ENCODE results near the gene POLRMT.

POLRMT gene

GRCh38 chr19:633068-633785 lies at the start of gene POLRMT:
TSS of gene POLRMT (minus strand) at chr19:633537. CDS start at chr19:633512, 25 bp downstream.
- Histone ChIP-seq H3K4me2 (ENCODE audit: low read length) (peak within 1 kb of the TSS; percentile 99), H3K4me1 (peaks cover 8% of the 10 kb centered on the region), H3K9me3 (ENCODE audit: control insufficient read depth, low read length) (no peaks in the 10 kb centered on the region), H3K27me3 (ENCODE audit: control insufficient read depth, insufficient read depth, low read length) (no peaks in the 10 kb centered on the region), H3K4me3 (ENCODE audit: low read depth, low read length) (peak within 1 kb of the TSS; percentile 87), H3K79me2 (peaks cover 17% of the 10 kb centered on the region), H3K36me3 (ENCODE audit: control insufficient read depth, insufficient read depth, low read length) (no peaks in the 10 kb centered on the region), H3K9ac (peak within 1 kb of the TSS; percentile 8), H2AFZ (peak within 1 kb of the TSS; percentile 94), H3K27ac (peak within 1 kb of the TSS; percentile 31)
- peak; percentile 25 for TF ChIP-seq CTCF (IDR thresholded peaks at IDR 0.05)

- no peak overlapping the region for H3K27ac ChIP-seq
- no peaks in the 10 kb centered on the region for H3K27me3 ChIP-seq (ENCODE audit: control insufficient read depth, insufficient read depth, low read length)
- H3K36me3 ChIP-seq (ENCODE audit: control insufficient read depth, insufficient read depth, low read length), result no peaks in the 10 kb centered on the region
- H3K79me2 ChIP-seq, result no peaks in the 10 kb centered on the region
- no peaks in the 10 kb centered on the region for H3K9me3 ChIP-seq (ENCODE audit: control insufficient read depth, low read length)
- H3K4me2 ChIP-seq (ENCODE audit: low read length), result no peak overlapping the region
- peaks cover 3% of the 10 kb centered on the region for H3K4me1 ChIP-seq
- no peak overlapping the region for H2AFZ ChIP-seq
- no peak for TF ChIP-seq CTCF (IDR thresholded peaks at IDR 0.05)
- no peak overlapping the region for H3K9ac ChIP-seq
- H3K4me3 ChIP-seq (ENCODE audit: low read depth, low read length), result no peak overlapping the region
These were observed 49.5 kb upstream of the POLRMT start for GRCh38 chr19:682678-683320.

- no peaks in the 10 kb centered on the region for H3K27me3 ChIP-seq (ENCODE audit: control insufficient read depth, insufficient read depth, low read length)
- no peaks in the 10 kb centered on the region for H3K36me3 ChIP-seq (ENCODE audit: control insufficient read depth, insufficient read depth, low read length)
- peak overlapping the region; percentile 87 for H2AFZ ChIP-seq
- H3K4me2 ChIP-seq (ENCODE audit: low read length), result peak overlapping the region; percentile 96
- no peaks in the 10 kb centered on the region for H3K9me3 ChIP-seq (ENCODE audit: control insufficient read depth, low read length)
- H3K4me3 ChIP-seq (ENCODE audit: low read depth, low read length), result peak overlapping the region; percentile 70
- peak overlapping the region; percentile 64 for H3K27ac ChIP-seq
- no peak overlapping the region for H3K9ac ChIP-seq
- peaks cover 4% of the 10 kb centered on the region for H3K4me1 ChIP-seq
- no peaks in the 10 kb centered on the region for H3K79me2 ChIP-seq
- TF ChIP-seq CTCF (IDR thresholded peaks at IDR 0.05), result no peak
These were observed 48.0 kb upstream of the POLRMT start for GRCh38 chr19:681029-682019.

- TF ChIP-seq CTCF (IDR thresholded peaks at IDR 0.05), result peak; percentile 37
- Histone ChIP-seq H3K36me3 (ENCODE audit: control insufficient read depth, insufficient read depth, low read length) (no peaks in the 10 kb centered on the region), H3K9ac (no peak overlapping the region), H3K27me3 (ENCODE audit: control insufficient read depth, insufficient read depth, low read length) (no peaks in the 10 kb centered on the region), H3K79me2 (no peaks in the 10 kb centered on the region), H3K4me2 (ENCODE audit: low read length) (peak overlapping the region; percentile 96), H2AFZ (peak overlapping the region; percentile 87), H3K27ac (peak overlapping the region; percentile 64), H3K9me3 (ENCODE audit: control insufficient read depth, low read length) (no peaks in the 10 kb centered on the region), H3K4me3 (ENCODE audit: low read depth, low read length) (peak overlapping the region; percentile 71), H3K4me1 (peaks cover 4% of the 10 kb centered on the region)
These were observed 47.1 kb upstream of the POLRMT start for GRCh38 chr19:680287-681028.
